GM21526 (cell line): Measurements from ENCODE around the gene DYSF.

Experiments
- ATAC-seq: cut with Tn5 transposase; IDR thresholded peaks from one replicate; pipeline ENCODE4 v1.9.1; 2021; ENCODE audit warnings: moderate library complexity; ENCODE audit not compliant: unreplicated experiment, low FRiP score

The DYSF gene

DNA sequence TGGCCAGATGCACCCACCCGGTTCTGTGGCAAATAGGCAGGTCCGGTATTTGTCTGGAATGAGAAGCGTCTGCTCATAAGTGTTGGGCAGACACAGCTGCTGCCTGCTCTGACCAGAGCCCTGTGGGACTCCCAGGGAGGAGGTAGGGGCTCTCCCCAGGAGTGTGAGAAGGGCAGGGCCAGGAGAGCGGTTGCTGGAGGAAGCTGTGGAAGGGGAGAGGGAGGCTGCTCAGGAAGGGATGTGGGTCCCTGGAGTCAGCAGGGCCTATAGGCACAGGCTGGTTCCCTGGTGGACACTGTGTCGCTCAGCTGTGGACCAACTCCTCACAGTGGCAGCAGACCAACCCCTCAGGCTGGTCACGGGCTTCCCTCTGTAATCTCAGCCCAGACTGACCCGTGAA, 109.2 kb downstream of the DYSF start:
- ATAC-seq: no peak

DNA sequence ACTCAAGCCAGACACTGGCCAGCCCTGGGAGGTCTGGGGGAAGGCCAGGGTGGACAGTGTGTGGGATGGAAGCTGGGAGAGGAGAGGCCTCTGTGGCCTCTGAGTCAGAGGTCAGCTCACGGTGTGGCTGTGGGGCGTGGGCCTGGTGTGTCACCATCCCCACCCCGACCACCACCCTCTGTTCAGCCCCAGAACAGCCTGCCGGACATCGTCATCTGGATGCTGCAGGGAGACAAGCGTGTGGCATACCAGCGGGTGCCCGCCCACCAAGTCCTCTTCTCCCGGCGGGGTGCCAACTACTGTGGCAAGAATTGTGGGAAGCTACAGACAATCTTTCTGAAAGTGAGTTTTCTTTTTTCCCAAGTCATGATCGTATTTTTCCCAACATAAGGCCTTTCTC, 110.5 kb downstream of the DYSF start:
- no peak for ATAC-seq

DNA sequence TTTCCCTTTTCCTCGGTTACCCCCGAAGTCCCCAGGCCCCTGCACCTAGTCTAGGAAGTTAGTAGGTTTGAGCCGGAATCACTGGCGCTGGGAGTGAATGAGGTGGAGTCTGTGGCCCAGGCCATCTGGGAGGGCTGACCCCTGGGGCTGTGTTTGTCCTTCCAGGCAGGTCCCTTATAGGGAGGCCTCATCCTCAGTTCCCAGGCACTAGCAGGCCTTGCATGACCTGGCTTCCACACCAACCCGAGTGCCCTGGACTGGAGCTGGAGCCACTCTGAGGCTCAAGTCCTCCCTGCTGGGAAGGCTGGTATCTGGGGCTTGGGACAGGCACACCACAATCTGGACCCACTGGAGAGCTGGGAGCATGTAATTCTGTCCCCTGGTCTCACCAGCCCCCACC, 111.0 kb downstream of the DYSF start:
- ATAC-seq: no peak

DNA sequence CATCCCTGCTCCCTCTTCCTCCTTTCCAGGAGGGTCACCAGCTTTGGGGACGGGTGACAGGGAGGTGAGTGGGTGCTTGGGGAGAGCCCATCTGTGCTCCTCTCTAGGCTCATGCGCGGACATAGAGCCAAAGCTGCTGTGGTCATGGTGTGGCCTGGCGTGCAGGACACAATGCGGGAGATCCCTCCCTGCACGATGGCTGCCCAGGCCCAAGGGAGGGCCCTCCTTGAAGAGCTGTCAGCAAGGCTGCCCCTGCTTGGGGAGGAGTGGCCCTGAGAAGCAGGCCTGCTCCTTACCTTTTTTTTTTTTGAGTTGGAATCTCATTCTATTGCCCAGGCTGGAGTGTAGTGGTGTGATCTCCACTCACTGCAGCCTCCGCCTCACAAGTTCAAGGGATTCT, 111.4 kb downstream of the DYSF start:
- ATAC-seq: no peak

DNA sequence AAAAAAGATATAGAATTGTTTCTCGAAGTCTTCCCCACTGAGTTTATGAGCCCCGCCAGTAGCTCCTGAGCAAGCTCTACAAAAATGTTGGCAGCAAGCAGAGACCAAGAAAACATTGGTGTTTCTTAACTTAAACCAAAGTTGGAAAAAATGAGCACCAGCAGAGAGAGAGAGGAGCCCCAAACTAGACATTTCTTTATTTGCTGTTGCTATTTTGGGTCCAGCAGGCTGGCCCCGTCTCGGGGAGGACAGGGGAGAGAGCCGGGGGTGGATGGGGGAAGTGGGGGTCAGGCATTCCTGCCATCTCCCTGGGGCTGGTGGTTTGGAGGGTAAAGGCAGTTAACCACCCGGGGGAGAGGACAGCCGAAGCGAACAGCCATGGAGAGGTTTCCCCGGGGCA, 113.0 kb downstream of the DYSF start:
- no peak for ATAC-seq

DNA sequence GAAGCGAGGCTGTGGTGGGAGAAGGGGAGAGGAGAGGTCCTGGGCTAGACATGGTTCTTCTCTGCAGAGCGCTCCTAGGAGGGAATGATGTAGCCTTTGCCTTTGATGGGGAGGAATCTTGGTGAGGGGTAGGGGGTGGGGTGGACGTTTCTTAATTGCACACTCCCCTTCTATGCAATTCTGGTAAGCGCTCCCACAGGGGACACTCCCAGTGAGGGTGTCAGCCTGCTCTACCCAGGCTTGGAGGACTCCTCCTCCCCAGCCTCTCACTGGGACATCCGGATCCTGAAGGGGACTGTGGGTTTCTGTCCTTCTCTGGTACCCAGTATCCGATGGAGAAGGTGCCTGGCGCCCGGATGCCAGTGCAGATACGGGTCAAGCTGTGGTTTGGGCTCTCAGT, 114.3 kb downstream of the DYSF start:
- ATAC-seq: no peak

DNA sequence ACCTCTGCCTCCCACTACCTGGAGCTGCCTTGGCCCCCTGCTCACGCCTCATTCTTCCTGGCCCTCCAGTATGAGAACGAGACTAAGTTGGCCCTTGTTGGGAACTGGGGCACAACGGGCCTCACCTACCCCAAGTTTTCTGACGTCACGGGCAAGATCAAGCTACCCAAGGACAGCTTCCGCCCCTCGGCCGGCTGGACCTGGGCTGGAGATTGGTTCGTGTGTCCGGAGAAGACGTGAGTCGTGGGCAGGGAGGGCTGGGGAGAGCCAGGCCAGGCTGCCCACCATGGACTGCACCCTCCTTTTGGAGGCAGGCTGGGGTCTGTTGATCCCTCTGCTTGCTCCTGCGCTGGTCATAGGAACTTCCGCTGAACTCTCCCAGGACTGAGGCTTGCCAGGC, 114.7 kb downstream of the DYSF start:
- ATAC-seq: no peak

DNA sequence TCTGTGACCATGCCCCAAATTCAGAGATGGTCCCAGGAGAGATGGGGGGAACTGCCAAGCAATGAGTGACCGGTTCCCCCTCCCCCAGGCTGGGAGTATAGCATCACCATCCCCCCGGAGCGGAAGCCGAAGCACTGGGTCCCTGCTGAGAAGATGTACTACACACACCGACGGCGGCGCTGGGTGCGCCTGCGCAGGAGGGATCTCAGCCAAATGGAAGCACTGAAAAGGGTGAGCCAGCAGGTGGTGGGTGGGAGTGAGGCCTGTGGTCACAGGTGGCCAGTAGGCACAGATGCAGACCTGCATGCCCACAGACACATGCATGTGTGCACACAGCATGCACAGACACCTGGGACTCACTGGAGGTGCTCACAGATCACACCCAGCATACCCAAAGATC, 117.2 kb downstream of the DYSF start:
- ATAC-seq: no peak

DNA sequence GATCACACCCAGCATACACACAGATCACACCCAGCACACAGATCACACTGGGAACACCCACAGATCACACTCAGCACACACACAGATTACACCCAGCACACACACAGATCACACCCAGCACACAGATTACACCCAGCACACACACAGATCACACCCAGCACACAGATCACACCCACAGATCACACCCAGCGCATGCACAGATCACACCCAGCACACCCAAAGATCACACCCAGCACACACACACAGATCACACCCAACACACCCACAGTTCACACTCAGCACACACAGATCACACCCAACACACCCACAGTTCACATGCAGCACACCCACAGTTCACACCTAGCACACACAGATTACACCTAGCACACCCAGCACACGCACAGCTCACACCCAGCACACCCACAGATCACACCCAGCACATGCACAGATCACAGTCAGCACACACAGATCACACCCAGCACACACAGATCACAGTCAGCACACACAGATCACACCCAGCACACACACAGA, 117.6 kb downstream of the DYSF start:
- no peak for ATAC-seq

DNA sequence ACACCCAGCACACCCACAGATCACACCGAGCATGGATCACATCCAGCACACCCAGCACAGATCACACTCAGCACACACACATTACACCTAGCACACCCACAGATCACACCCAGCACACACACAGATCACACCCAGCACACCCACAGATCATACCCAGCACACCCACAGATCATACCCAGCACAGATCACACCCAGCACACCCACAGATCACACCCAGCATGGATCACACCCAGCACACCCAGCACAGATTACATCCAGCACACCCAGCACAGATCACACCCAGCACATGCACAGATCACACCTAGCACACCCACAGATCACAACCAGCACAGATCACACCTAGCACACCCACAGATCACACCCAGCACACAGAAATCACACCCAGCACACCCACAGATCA, 118.6 kb downstream of the DYSF start:
- ATAC-seq: no peak

DNA sequence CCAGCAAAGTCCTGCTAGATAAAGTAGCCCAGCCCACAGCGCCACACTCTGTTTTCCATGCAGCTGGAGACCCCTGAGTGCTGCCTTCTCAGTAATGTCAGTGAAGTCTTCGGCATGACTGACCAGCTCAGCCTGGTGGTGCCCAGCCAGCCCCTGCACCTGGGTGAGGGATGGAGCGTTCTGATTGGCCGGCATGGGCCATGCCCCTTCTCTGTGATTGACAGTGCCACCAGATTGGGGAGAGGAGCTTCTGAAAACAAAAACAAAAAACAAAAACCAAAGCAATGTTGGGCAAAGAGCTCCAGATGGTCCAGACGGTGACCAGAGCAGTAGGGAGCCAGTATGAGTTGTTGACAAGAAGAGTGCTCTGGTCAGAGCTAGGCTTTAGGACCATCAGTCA, 122.6 kb downstream of the DYSF start:
- no peak for ATAC-seq

DNA sequence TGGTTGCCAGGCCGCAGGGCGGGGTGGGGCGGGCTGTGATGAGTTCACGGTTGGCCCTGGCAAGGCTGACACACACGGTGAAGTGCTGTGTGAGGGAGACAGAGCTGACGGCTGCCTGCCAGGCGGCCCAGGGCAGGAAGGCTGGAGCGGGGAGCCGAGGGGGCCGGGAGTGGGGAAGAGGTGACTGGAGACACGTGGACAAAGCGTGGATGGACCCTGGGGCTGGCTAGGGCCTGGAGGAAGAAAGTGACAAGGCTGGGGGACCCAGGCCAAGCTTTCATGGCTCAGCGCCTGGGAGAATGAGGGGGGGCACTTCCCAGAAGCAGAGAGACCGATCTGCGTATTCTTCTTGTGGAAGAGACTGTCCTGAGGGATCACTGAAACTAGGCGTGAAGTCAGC, 123.2 kb downstream of the DYSF start:
- ATAC-seq: no peak

DNA sequence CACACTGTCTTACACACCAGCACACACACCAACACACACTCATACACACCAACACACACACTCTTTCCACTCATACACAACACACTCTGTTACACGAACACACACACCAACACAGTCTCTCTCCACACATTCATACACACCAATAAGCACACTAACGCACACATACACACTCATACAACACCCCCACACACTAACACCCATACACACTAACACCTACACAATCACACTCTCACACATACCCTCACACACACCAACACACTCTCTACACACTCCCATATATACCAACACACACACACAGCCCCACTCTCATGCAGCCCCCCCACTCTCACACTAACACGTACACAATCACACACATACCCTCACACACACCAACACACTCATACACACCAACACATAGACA, 123.8 kb downstream of the DYSF start:
- ATAC-seq: no peak

DNA sequence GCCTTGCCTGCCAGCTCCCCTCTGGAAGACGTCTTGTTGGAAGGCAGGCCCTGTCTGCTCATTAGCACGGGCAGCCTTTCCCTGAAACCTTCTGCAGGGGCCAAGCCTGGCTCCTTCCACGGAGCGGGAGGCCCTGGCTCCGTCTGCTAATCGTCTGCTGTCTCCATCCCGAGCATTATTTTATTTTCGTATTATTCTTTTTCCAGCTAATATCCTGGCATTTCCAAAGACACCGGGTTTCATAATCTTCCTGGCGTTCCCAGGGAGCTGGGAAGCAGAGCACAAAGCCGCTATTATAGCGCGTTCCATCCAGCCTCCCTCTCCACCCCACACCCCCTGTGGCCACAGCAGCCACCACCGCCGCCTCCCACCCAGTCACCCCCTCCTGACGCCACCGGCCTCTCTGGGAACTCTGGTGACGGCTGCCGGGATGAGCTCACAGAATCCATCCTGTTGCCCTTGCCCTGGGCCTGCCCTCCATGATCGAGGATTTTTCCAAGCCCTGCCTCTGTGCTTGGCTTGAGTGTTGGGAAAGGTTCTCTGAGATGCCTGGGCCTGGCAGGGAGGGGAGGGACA, 125.5 kb downstream of the DYSF start:
- no peak for ATAC-seq

DNA sequence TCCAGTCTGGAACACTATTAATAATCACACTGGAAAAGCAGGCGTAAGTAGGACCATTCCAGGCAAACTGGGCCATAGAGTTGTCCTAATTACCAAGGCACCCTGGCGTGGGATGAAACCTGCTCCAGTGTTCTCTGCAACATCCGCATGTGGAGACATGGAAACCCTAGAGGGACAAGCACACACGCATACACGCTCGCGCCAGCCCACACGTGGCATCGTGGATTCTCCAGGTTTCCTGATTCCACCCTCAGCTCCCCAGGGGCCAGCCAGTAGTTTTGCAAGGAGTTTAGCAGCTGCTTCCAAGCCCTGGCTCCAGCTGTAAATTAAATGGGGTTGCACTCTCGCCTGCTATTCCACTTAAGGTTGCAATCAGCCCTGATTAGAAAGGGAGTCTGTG, 127.7 kb downstream of the DYSF start:
- ATAC-seq: no peak

DNA sequence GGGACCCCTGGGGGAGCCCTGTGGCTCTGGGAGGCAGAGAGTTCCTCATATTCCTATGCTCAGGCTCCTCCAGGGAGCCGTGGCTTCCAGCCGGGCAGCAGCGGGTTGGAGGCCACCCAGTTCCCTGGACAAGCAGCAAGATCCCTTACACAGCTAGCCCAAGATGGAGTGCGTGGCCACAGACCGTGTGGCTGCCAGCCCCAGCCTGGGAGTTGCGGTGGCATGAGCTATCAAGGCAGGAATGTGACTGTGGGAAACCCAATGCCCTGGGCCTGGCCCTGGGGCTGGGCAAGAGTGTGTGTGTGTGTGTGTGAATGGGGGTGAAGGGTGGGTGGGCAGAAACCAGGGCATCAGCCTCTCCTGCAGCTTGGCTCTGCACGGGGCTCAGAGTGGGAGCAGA, 130.5 kb downstream of the DYSF start:
- no peak for ATAC-seq

DNA sequence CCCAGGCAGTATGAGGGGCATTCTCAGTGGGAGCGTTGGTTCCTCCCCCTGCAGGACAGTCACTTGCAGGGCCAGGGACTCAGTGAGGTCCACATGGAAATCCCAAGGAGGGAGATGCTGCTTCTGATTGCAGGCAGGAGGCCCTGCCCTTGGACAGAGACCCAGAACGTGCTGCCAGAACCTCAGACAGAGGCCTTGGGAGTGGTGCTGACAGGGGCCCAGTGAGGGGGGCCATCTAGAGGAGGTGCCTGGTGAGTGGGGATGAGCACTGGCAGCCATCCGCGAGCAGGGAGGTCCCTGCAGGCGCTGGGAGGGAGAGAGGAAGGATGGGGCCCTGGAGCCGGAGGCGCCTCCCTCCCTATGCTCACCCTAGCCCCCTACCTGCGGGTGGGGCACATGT, 133.1 kb downstream of the DYSF start:
- no peak for ATAC-seq

DNA sequence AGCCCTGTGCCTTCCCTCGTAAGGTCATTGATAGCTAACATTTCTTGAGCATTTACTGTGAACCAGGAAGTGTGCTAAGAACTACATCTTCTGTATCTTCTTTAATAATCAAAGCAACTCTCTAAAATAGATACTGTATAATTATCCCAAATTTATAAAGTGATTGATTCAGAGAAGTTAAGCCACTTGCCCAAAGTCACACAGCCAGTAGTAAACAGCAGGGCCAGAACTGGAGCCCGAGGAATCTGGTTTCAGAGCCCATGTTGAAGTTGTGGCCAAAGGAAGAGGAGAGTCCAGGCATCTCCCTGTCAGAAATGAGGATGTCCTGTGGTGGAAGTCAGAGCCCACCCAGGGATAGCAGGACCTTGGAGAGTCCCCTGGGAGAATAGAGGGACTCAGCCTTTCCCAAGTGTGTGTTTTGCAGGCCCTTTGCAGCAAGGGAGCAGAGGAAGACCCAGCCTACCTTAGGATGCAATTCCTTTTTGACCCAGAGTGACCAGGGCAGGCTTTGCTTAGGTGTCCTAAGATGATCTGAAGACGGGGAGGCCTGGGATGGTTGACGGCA, 134.2 kb downstream of the DYSF start:
- ATAC-seq: no peak

DNA sequence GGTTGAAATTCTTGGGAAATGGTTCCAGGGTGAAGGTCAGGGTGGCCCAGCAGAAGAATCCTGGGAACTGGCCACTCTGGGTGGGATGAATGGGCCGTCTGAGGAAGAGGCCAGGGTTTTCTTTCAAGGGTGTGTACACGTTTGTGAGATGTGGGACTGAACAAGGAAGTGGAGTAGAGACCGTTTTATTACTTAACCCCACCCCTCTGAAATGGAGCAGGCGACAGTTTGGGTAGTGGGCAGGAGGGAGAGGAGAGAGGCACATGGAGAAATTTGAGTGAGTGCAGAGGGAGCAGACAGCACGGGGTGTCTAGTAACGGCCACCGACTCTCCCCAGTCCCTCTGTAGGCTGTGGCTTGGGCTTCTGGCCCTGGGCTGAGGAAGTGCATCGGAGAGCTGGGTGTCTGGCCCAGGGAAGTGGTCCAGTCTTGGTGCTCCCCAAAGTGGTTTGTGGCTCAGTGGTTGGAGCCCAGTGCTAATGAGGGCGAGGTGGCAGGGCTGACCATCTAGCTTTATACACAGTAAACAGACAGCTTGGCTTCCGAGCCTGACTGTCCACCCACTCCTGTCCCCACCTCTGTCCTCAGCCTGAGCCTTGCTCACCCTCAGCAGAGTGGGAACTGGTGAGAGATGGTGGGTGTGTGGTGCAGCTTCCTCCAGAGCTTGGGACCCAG, 135.3 kb downstream of the DYSF start:
- no peak for ATAC-seq

DNA sequence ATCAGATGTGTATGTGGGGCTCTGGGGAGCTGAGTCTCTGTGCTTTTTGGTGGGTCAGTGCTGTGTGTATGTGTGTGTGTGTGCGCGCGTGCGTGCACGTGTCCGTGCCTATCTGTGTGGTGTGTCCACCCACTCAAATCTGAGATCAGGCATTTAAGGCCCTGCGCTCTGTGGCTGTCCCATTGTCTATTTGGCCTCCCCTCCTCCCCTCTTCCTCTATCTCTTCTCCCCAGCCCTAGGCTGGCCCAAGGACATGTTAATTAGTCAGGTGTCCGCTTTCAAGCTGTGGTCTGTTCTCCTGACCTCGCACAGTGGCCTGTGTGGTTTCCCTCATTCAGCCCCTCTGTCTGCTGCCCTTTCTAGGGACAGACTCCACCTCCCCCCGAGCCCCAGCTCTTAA, 136.4 kb downstream of the DYSF start:
- no peak for ATAC-seq

DNA sequence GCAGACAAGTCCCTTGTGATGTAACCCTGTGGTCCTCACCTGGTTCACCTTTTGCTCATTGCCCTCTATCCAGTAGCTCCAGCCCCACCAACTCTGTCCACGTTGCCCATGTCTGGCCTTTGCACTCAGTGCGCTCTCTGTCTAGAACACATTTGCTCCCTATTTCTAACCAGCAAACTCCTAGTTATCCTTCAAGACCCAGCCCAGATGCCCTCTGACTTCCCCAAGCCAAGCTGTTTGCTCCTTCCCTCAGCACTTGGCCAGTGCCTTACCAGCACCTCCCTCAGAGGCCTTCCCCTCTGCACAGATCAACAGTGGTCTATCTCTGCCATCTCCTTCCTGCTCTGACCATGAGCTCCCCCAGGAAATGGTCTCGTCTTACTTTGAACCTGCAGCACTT, 137.7 kb downstream of the DYSF start:
- ATAC-seq: no peak

DNA sequence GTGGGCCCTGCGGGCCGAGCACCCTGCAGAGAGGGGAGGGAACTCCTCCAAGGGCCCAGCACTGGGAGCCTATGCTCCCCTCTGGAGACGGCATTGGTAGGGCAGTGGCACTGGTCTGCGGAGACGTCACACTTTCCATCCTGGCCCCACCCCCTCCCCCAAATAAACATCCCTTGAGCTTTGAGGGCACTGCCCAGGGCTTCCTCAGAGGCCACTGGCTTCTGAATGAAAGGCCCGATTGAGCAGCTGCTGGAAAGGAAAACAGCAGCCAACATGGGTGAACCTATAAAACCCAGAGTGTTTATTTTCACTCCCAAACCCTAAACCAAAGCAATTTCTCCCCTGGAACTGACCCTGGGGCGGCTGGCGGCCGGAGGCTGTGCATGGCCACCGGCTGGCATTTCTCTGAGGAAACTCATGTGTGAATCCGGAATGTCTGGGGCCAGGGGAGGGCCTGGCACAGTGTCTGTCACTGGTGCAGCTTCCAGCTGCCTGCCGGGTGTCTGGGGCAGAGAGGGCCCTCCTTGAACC, 138.9 kb downstream of the DYSF start:
- ATAC-seq: no peak
